Muscle layer of colon (tissue), 2 donors: ENCODE results near the gene TCF23.
"Not testable (repeated sequence)": the region's sequence is repeated elsewhere in the genome, so short reads cannot be mapped to it uniquely, and the experiment has no call there.

Experiments
- H3K27ac ChIP-seq: one replicate; pipeline ENCODE4 v1.7.0; 2013; ENCODE audit warnings: low read depth, mild to moderate bottlenecking, low read length, moderate library complexity
- H3K27me3 ChIP-seq, 2 donors: one replicate each; pipeline ENCODE4 v1.7.0; 2013; ENCODE audit warnings: low read length in 2 of 2, mild to moderate bottlenecking in 2 of 2; ENCODE audit not compliant: insufficient read depth in 2 of 2, control insufficient read depth in 1 of 2
- H3K36me3 ChIP-seq: one replicate; pipeline ENCODE4 v1.7.0; 2013; ENCODE audit warnings: mild to moderate bottlenecking, low read length; ENCODE audit not compliant: insufficient read depth
- H3K4me1 ChIP-seq: one replicate; pipeline ENCODE4 v1.7.0; 2013; ENCODE audit warnings: mild to moderate bottlenecking, low read length; ENCODE audit not compliant: insufficient read depth
- H3K4me3 ChIP-seq, 2 donors: one replicate each; pipeline ENCODE4 v1.7.0; 2013; ENCODE audit warnings: low read length in 2 of 2, low read depth in 1 of 2, mild to moderate bottlenecking in 1 of 2, moderate library complexity in 1 of 2
- H3K9ac ChIP-seq: one replicate; pipeline ENCODE4 v1.7.0; 2013; ENCODE audit warnings: low read length
- H3K9me3 ChIP-seq: one replicate; pipeline ENCODE4 v1.7.0; 2013; ENCODE audit warnings: mild to moderate bottlenecking, low read length
- donor health status: abdominal sarcoma.
- donor health status: Adenocarcinoma of cecum.

The TCF23 gene

DNA sequence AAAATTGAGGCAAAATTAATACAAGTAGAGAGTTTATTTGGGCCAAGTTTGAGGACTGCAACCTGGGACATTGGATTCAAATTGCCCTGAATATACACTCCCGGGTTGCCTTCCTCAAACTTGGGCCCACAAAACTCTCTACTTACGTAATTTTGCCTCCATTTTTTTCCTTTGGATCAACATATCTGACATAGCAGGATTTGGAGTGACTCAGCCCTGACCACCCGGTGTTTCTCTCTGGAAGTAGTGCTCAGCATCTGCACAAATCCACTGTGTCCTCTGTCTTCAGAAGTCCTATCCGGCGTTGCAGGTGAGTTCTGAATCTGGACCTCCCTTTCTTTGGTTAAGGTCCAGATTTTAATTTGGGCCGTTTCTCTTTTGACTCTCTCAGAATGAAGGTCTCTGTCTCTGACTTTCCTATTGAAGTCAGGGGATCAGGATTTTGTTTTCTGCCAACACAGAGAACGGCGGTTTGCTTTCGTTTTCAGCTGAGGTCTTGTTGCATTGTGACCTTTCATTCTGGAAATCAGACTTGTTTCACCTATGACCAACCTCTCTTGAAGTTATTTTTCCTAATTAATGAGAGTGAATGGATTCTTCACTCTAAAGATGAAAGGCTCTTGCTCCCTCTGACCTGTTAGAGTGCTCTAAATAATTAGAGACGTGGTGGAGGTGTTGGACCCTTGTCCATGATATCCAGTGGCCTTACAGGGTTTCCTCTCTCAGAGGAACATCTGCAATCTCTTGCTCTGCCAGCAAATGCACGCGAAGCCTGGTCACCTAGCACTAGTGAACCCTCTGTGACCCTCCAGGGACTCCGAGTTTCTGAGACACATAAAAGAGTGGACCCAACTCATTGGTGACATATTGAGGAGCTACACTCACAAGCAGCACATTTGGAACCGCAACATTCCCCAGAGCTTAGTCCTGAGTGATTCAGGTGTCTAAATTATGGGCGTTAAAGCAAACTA lies 13.6 kb downstream of the TCF23 start:
- H3K27me3 ChIP-seq: no peaks in the 10 kb centered on the region
- no peak overlapping the region for H3K4me3 ChIP-seq
- no peak overlapping the region for H3K27ac ChIP-seq
- no peak overlapping the region for H3K9ac ChIP-seq
- H3K36me3 ChIP-seq: no peaks in the 10 kb centered on the region
- no peaks in the 10 kb centered on the region for H3K4me1 ChIP-seq
- H3K9me3 ChIP-seq: no peaks in the 10 kb centered on the region

DNA sequence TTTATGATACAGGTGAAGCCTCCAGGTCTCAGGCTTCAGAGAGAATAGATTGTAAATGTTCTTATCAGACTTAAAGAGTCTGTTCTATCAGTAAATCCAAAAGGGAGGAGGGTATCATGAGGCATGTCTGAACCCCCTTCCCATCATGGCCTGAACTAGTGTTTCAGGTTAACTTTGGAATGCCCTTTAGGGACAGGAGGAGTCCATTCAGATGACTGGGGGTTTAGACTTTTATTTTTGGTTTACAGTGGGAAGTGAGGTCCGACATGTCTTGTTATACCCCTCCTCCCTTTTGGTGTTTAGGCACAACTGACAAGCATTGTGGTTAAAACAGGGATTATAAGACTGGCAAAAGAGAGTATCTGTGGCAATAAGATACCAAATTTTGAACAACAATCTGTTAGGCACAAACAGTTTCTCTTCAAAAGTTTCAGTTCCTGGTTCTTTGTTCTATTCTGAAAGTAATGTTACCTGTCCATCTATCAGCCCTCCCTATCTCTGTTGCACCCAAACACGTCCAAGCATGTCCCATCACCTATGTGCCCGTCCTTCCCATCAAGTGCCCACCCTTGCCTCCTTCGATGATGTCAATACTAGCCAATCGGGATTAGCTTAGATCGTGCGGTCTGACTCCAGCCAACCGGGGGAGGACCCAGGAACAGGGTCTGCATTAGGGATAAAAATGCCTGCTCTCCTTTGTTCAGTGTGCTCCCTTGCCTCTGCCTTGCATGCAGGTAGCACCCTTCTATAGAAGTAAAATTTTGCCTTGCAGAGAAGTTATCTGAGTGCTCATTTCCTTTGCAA lies 16.4 kb downstream of the TCF23 start:
- Histone ChIP-seq H3K9me3 (no peaks in the 10 kb centered on the region), H3K9ac (no peak overlapping the region), H3K27me3 (no peaks in the 10 kb centered on the region), H3K4me1 (no peaks in the 10 kb centered on the region), H3K4me3 (no peak overlapping the region), H3K36me3 (no peaks in the 10 kb centered on the region), H3K27ac (no peak overlapping the region)

DNA sequence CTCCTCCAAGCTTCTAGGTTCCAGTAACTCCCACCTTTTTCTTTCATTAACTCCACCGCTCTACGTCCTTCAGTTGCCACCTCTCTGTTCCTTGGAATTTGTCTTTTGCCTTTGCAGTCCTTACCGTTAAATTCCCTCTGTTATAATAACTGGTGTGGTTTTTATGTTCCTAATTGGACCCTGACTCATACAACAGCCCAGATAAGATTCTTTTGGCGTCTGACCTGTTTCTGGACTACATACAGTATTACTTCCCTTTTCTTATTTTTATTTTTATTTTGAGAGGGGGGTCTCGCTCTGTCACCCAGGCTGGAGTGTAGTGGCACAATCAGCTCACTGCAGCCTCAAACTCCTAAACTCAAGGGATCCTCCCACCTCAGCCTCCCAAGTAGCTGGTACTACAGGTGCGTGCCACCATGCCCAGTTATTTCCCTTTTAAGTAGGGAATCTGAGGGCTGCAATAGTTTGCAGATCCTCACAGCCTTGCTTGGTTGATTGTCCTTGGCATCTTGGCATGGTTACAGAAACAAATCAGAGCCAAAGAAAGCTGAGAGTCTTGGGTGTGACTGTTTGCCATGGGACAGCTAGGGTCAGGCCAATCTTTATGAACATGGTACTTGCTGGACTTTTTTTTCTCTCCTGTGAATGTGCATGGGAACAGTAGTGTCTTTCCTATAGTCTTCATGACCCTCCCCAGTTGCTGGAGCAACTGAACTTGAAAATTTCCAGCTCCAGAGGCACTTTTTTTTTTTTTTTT lies 22.0 kb downstream of the TCF23 start:
- Histone ChIP-seq H3K4me1 (no peaks in the 10 kb centered on the region), H3K27ac (no peak overlapping the region), H3K9me3 (no peaks in the 10 kb centered on the region), H3K36me3 (no peaks in the 10 kb centered on the region), H3K9ac (no peak overlapping the region), H3K4me3 (no peak overlapping the region), H3K27me3 (no peaks in the 10 kb centered on the region)

GRCh38 chr2:27171351-27171848 lies 22.6 kb downstream of the TCF23 start:
- H3K27me3 ChIP-seq: no peaks in the 10 kb centered on the region
- no peak overlapping the region for H3K27ac ChIP-seq
- no peaks in the 10 kb centered on the region for H3K9me3 ChIP-seq
- H3K36me3 ChIP-seq: no peaks in the 10 kb centered on the region
- no peaks in the 10 kb centered on the region for H3K4me1 ChIP-seq
- H3K9ac ChIP-seq: no peak overlapping the region
- H3K4me3 ChIP-seq: no peak overlapping the region

DNA sequence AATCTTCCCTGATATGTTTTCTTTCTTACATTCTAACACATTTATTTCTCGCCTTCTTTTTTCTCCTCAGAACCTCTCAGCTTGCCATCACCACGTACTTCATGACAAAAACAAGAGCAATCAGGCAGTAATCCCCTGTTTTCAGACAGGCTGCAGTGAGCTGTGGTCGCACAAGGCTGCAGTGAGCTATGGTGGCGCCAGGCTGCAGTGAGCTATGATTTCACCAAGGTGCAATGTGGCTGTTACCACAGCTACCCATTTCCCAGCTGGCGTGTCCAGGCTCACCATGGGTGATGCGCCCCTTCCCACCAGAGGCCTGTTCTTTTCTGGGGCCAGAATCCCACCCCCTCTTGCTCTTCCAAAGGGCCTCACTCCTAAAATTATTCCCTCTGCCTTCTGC lies 25.8 kb downstream of the TCF23 start:
- Histone ChIP-seq H3K27me3 (peaks cover 0 to 5% of the 10 kb centered on the region in 2 donors), H3K27ac (no peak overlapping the region), H3K4me1 (no peaks in the 10 kb centered on the region), H3K9me3 (no peaks in the 10 kb centered on the region), H3K4me3 (no peak overlapping the region), H3K9ac (no peak overlapping the region), H3K36me3 (no peaks in the 10 kb centered on the region)

DNA sequence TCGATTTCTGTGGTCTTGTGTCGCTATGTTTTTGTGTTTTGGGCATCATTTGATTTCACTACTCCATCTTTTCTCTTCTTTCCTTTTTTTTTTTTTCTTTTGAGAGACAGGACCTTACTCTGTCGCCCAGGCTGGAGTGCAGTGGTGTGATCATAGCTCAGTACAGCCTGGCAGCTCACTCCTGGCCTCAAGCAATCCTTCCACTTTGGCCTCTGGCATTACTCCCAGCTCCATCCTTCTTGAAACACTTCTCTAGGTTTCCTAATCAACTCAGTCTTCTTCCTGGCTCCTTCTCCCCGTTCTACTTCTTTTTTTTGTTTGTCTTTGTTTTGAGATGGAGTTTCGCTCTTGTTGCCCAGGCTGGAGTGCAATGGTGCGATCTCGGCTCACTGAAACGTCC lies 26.5 kb downstream of the TCF23 start:
- Histone ChIP-seq H3K9ac (no peak overlapping the region), H3K36me3 (no peaks in the 10 kb centered on the region), H3K9me3 (no peaks in the 10 kb centered on the region), H3K27me3 (peaks cover 0 to 5% of the 10 kb centered on the region in 2 donors), H3K27ac (no peak overlapping the region), H3K4me1 (no peaks in the 10 kb centered on the region), H3K4me3 (no peak overlapping the region)

- not testable (repeated sequence) for H3K27ac ChIP-seq, H3K4me3 ChIP-seq, H3K4me1 ChIP-seq, H3K9ac ChIP-seq, H3K27me3 ChIP-seq, H3K9me3 ChIP-seq, H3K36me3 ChIP-seq
Observed at GRCh38 chr2:27175781-27176180, 27.0 kb downstream of the TCF23 start.

DNA sequence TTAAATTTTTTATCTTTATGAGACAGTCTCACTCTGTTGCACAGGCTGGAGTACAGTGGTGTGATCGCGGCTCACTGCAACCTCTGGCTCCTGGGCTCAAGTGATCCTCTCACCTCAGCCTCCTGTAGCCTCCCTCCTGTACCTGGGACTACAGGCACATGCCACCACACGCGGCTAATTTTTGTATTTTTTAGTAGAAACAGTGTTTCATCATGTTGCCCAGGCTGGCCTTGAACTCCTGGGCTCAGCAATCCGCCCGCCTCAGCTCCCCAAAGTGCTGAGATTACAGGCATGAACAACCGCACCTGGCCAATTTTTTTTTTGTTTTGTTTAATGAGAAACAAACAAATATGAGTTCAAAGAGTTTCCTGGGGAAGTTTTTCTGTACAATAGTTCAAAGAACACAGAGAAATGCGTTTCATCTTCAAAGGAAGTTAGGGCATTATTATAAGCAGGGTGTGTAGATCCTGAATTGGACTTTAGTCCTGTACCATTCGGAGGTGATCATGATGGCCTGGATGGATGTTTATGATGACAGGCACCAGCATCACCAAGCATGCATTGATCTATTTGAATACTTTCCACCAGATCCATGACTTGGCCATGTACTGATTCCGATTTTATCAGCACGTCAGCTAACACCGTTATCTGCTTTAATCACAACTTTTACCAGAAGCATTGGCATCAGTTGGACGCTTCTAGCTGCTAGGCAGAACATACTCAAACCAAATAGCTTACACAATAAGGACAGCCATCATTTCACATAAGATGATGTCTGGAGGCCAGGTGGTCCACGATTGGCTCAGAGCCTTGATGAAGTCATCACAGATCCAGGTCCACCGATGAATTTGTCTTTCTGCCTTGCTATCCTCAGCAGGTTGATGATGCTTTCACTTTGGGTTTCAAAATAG lies 28.9 kb downstream of the TCF23 start:
- H3K27ac ChIP-seq: no peak overlapping the region
- H3K9me3 ChIP-seq: no peaks in the 10 kb centered on the region
- no peaks in the 10 kb centered on the region for H3K4me1 ChIP-seq
- peaks cover 0 to 5% of the 10 kb centered on the region in 2 donors for H3K27me3 ChIP-seq
- H3K36me3 ChIP-seq: no peaks in the 10 kb centered on the region
- H3K9ac ChIP-seq: no peak overlapping the region
- no peak overlapping the region for H3K4me3 ChIP-seq

DNA sequence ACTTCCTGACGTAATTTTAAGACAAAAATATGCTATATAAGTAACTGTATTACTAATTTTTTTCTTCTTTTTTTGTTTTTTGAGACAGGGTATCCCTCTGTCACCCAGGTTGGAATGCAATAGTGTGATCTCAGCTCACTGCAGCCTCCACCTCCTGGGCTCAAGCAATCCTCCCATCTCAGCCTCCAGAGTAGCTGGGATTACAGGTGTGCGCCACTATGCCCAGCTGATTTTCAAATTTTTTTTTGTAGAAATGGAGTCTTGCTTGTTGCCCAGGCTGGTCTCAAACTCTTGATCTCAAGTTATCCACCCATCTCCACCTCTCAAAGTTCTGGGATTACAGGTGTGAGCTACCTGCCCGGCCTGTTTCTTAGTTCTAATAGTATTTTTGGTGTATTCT lies 29.7 kb downstream of the TCF23 start:
- Histone ChIP-seq H3K27ac (no peak overlapping the region), H3K27me3 (peaks cover 0 to 5% of the 10 kb centered on the region in 2 donors), H3K4me1 (no peaks in the 10 kb centered on the region), H3K36me3 (no peaks in the 10 kb centered on the region), H3K9me3 (no peaks in the 10 kb centered on the region), H3K4me3 (no peak overlapping the region), H3K9ac (no peak overlapping the region)

- Histone ChIP-seq H3K9ac (no peak overlapping the region), H3K36me3 (no peaks in the 10 kb centered on the region), H3K4me3 (no peak overlapping the region), H3K27me3 (peaks cover 0 to 5% of the 10 kb centered on the region in 2 donors), H3K4me1 (no peaks in the 10 kb centered on the region), H3K9me3 (no peaks in the 10 kb centered on the region), H3K27ac (no peak overlapping the region)
Observed at GRCh38 chr2:27179344-27180000, 30.7 kb downstream of the TCF23 start.
